ENCODE measurements around the gene HS3ST5.

GRCh38 chr6:114312931-114313330 is 29.9 kb downstream of the HS3ST5 start:
- no peak for TF ChIP-seq EZH2 (IDR thresholded peaks at IDR 0.05)
- TF ChIP-seq POLR2AphosphoS5 (IDR thresholded peaks at IDR 0.05; ENCODE audit: borderline replicate concordance, low read depth, low read length), result no peak
- no peak for TF ChIP-seq FOXP2 (optimal IDR thresholded peaks at IDR 0.05; ENCODE audit: control extremely low read depth, extremely low read length, insufficient read depth)
